Measurements from ENCODE around the gene USP48. TPM values are rescaled to one million over a fixed set of nuclear protein-coding genes. Genes with fewer than 3 reads are reported as not detected.

Gene USP48
- polyA plus RNA-seq, 2 of the 4 experiments (the other 2 are of a cell fraction) = 22.8 to 27.4 TPM

DNA sequence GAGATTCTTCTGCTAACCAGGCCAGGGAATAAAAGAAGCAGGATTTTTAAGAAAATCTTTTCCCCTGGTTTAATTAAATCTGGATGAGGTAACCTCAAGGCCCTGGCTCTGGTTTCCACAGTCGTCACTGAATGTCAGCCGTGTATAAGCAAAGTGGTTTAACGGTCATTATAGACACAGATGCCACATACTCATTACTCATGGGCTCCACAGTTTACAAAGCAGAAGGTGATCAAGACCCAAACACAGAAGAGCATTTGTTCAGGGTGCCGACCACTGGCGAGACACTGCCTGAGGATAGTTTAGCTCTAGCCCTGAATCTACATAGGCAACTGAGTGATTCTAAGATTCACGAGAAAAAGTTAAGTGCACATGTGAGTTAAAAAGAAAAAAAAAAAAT is 86.0 kb downstream of the USP48 start:
- TF ChIP-seq, protein P1, sequence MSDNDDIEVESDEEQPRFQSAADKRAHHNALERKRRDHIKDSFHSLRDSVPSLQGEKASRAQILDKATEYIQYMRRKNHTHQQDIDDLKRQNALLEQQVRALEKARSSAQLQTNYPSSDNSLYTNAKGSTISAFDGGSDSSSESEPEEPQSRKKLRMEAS (IDR thresholded peaks at IDR 0.05) = no peak
- no peak for TF ChIP-seq CEBPB (IDR thresholded peaks at IDR 0.05)
- no peak overlapping the region for H3K27ac ChIP-seq
- H3K4me1 ChIP-seq = no peaks in the 10 kb centered on the region
- H3K4me3 ChIP-seq = no peak overlapping the region
- POLR2A ChIA-PET = no interaction called here
- FAIRE-seq (no peak), DNase-seq (ENCODE audit: low read depth in 1 of 2, low spot score in 1 of 2) (no peak), ATAC-seq (no peak)
- CTCF ChIA-PET = no interaction called here
- WGBS (ENCODE audit: missing lambda C conversion rate) = 94% methylated on average over 6 of the region's 6 CpGs
- H3K9me3 ChIP-seq = no peaks in the 10 kb centered on the region
- H3K4me2 ChIP-seq = no peak overlapping the region

DNA sequence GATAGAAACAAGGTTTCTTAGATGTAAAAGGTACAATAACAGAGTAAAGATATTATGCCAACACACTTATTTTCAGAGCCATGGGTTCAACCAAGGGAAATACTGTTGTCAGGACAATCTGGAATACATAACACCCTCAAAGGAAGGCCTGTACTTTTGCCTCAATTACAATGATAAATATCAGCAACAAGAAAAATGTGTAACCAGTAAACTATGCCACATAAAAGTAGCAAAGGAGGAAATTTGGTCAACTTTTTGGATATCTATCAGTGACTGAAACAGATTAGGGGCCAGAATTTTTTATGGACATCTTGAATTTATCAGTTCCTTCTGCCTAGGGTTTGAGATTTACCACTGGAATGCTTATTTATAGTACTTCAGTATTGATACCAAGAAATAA is 89.2 kb downstream of the USP48 start:
- TF ChIP-seq GATA3 (IDR thresholded peaks at IDR 0.05; ENCODE audit: borderline replicate concordance) (no peak), KDM5A (IDR thresholded peaks at IDR 0.05) (no peak), EHMT2 (IDR thresholded peaks at IDR 0.05; ENCODE audit: low read depth) (no peak), HOXB13 (CRISPR knock-in tag; IDR thresholded peaks at IDR 0.05; ENCODE audit: low read depth) (no peak), TP53 (CRISPR knock-in tag; IDR thresholded peaks at IDR 0.05) (no peak), BHLHE40 (IDR thresholded peaks at IDR 0.05; ENCODE audit: low read depth, low read length) (no peak), CHD2 (IDR thresholded peaks at IDR 0.05; ENCODE audit: low read length, partially characterized antibody) (no peak), KDM1A (IDR thresholded peaks at IDR 0.05; ENCODE audit: low read depth) (no peak), ESRRA (IDR thresholded peaks at IDR 0.05; ENCODE audit: borderline replicate concordance, low read length) (no peak)
- TF ChIP-seq, protein P2, sequence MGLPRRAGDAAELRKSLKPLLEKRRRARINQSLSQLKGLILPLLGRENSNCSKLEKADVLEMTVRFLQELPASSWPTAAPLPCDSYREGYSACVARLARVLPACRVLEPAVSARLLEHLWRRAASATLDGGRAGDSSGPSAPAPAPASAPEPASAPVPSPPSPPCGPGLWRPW (IDR thresholded peaks at IDR 0.05) = no peak
- Histone ChIP-seq H3K27ac (no peak overlapping the region), H3K4me2 (no peak overlapping the region), H3K9me3 (no peaks in the 10 kb centered on the region), H3K4me3 (no peak overlapping the region), H3K4me1 (no peaks in the 10 kb centered on the region)
- POLR2A ChIA-PET = no interaction called here
- ATAC-seq (no peak), FAIRE-seq (no peak), DNase-seq (ENCODE audit: low read depth in 1 of 2, low spot score in 1 of 2) (no peak)
- CTCF ChIA-PET = no interaction called here

DNA sequence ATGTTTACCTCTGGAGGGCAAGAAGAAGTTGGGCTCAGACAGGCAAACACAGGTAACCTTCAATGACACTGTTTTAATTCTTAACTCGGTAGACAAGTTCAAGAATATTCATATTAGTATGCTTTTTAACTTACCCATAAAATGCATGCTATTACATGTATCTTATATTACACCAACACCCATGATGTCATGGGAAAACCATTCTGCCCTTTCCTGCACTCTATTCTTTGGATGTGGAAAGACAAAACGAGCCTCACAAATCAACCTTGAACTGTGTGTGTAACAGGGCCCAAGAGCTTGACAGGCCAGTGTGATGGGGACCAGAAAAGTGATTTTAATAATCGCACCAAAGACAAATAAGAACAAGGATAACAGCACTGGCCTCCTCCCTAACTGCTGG is 91.2 kb downstream of the USP48 start:
- TF ChIP-seq, protein P3, sequence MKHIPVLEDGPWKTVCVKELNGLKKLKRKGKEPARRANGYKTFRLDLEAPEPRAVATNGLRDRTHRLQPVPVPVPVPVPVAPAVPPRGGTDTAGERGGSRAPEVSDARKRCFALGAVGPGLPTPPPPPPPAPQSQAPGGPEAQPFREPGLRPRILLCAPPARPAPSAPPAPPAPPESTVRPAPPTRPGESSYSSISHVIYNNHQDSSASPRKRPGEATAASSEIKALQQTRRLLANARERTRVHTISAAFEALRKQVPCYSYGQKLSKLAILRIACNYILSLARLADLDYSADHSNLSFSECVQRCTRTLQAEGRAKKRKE (CRISPR knock-in tag; IDR thresholded peaks at IDR 0.05; ENCODE audit: low read depth) = no peak
- ATAC-seq (no peak), FAIRE-seq (no peak), DNase-seq (ENCODE audit: low read depth in 1 of 2, low spot score in 1 of 2) (no peak)
- Histone ChIP-seq H3K4me1 (no peaks in the 10 kb centered on the region), H3K9me3 (no peaks in the 10 kb centered on the region), H3K4me2 (no peak overlapping the region), H3K27ac (no peak overlapping the region), H3K4me3 (no peak overlapping the region)
- ChIA-PET POLR2A (no interaction called here), CTCF (interaction anchor here (0.6 kb wide), 1 partner anchor 17 kb away, joined by 3 read pairs; no protein-coding TSS in a partner anchor)
- WGBS (ENCODE audit: missing lambda C conversion rate) = 86% methylated on average over 3 of the region's 3 CpGs

DNA sequence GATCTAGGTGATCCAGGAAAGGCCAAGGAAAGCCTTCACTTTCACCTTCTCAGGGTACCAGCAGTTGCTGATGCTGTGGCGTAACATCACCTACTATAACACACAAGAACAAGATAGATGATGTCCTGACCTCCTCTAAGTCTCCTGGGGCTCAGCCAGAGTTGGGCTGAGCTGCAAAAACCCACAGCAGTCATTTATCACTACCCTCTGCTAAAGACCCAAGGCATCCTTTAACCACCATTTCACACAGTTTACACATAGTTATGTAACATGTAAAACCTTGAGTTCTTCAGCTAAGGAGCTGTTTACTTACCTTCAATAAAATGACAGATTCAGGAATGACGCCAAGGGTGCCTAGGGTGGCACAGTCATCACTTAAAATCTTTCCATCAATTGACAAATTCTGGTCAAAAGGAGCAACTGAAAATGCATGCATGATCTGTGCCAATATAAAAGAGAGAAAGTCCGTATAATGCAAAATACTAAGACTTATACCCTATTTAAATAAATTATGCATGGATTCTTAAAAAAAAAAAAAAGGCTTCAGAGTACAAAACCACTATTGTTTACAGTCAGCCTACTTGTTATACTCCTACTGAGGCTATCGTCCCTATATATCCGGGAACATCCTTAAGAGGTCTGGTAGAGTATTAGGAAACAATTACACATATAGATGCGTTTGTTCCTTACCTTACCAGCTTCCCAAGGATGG is 93.1 kb downstream of the USP48 start:
- H3K4me1 ChIP-seq = no peaks in the 10 kb centered on the region
- POLR2A ChIA-PET = no interaction called here
- FAIRE-seq (no peak), ATAC-seq (no peak), DNase-seq (ENCODE audit: low read depth in 1 of 2, low spot score in 1 of 2) (no peak)
- 91% methylated on average over 6 of the region's 6 CpGs for WGBS (ENCODE audit: missing lambda C conversion rate)
- H3K4me2 ChIP-seq = no peak overlapping the region
- CTCF ChIA-PET = no interaction called here
- no peak for TF ChIP-seq HOXA7 (CRISPR knock-in tag; IDR thresholded peaks at IDR 0.05)
- no peak for TF ChIP-seq MAZ (IDR thresholded peaks at IDR 0.05; ENCODE audit: borderline replicate concordance, low read depth, low read length)
- no peak for TF ChIP-seq CHD4 (IDR thresholded peaks at IDR 0.05; ENCODE audit: borderline replicate concordance)
- TF ChIP-seq EHF (CRISPR knock-in tag; IDR thresholded peaks at IDR 0.05) = no peak
- no peak for TF ChIP-seq RAD21 (conservative IDR thresholded peaks at IDR 0.05 in 1 of 2, IDR thresholded peaks at IDR 0.05 in 1 of 2)
- TF ChIP-seq KDM1A (IDR thresholded peaks at IDR 0.05; ENCODE audit: low read depth) = no peak
- TF ChIP-seq, protein P4, sequence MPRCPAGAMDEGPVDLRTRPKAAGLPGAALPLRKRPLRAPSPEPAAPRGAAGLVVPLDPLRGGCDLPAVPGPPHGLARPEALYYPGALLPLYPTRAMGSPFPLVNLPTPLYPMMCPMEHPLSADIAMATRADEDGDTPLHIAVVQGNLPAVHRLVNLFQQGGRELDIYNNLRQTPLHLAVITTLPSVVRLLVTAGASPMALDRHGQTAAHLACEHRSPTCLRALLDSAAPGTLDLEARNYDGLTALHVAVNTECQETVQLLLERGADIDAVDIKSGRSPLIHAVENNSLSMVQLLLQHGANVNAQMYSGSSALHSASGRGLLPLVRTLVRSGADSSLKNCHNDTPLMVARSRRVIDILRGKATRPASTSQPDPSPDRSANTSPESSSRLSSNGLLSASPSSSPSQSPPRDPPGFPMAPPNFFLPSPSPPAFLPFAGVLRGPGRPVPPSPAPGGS (IDR thresholded peaks at IDR 0.05) = no peak
- TF ChIP-seq HEYL (CRISPR knock-in tag; IDR thresholded peaks at IDR 0.05) = no peak
- TF ChIP-seq, protein P5, sequence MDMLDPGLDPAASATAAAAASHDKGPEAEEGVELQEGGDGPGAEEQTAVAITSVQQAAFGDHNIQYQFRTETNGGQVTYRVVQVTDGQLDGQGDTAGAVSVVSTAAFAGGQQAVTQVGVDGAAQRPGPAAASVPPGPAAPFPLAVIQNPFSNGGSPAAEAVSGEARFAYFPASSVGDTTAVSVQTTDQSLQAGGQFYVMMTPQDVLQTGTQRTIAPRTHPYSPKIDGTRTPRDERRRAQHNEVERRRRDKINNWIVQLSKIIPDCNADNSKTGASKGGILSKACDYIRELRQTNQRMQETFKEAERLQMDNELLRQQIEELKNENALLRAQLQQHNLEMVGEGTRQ (IDR thresholded peaks at IDR 0.05) = no peak
- no peak for TF ChIP-seq SREBF2 (IDR thresholded peaks at IDR 0.05)
- TF ChIP-seq JUN (IDR thresholded peaks at IDR 0.05) = no peak
- TF ChIP-seq MAFK (IDR thresholded peaks at IDR 0.05; ENCODE audit: partially characterized antibody) = no peak
- no peak for TF ChIP-seq GATA3 (IDR thresholded peaks at IDR 0.05; ENCODE audit: borderline replicate concordance)
- no peak for TF ChIP-seq JUNB (IDR thresholded peaks at IDR 0.05)
- TF ChIP-seq EHMT2 (IDR thresholded peaks at IDR 0.05; ENCODE audit: low read depth) = no peak
- TF ChIP-seq NR3C1 (IDR thresholded peaks at IDR 0.05) = no peak
- TF ChIP-seq CEBPB (IDR thresholded peaks at IDR 0.05) = no peak
- TF ChIP-seq HOXB5 (CRISPR knock-in tag; IDR thresholded peaks at IDR 0.05) = no peak
- H3K4me3 ChIP-seq = no peak overlapping the region
- H3K27ac ChIP-seq = no peak overlapping the region
- H3K9me3 ChIP-seq = peaks cover 10% of the 10 kb centered on the region; the same call in 2 of the 3 replicates
